HepG2 (cell line): ENCODE data around the gene GADD45GIP1. TPM values are rescaled to one million over a fixed set of nuclear protein-coding genes. Genes with fewer than 3 reads are reported as not detected.

Experiments
- ATM ChIP-seq: fragments of 450-650 bp; IDR thresholded peaks from 2 replicates; pipeline ENCODE4 v1.7.1; 2017; ENCODE audit warnings: mild to moderate bottlenecking, borderline replicate concordance
- CCAR2 ChIP-seq: fragments of 200-400 bp; formaldehyde crosslinking; optimal IDR thresholded peaks from 2 replicates; pipeline ENCODE3; 2018; ENCODE audit warnings: low read depth, mild to moderate bottlenecking, low read length, moderate library complexity
- CENPX ChIP-seq: sonication (generic); formaldehyde crosslinking; IDR thresholded peaks from 2 replicates; pipeline ENCODE4 v1.9.0; 2021; ENCODE audit warnings: mild to moderate bottlenecking, missing genetic modification reagents, moderate library complexity
- GATAD2A ChIP-seq: IDR thresholded peaks from 2 replicates; pipeline ENCODE4 v1.6.1; 2016
- HIC2 ChIP-seq: sonication (generic); formaldehyde crosslinking; IDR thresholded peaks from 2 replicates; pipeline ENCODE4 v1.9.0; 2022; ENCODE audit warnings: low read depth, missing genetic modification reagents
- HOXA7 ChIP-seq: sonication (generic); formaldehyde crosslinking; IDR thresholded peaks from 2 replicates; pipeline ENCODE4 v1.8.1; 2022; ENCODE audit warnings: mild to moderate bottlenecking, missing genetic modification reagents, moderate library complexity
- PLSCR1 ChIP-seq: sonication (generic); formaldehyde crosslinking; IDR thresholded peaks from 2 replicates; pipeline ENCODE4 v1.5.0; 2020; ENCODE audit warnings: missing genetic modification reagents, mild to moderate bottlenecking, borderline replicate concordance
- U2AF2 ChIP-seq: fragments of 200-400 bp; formaldehyde crosslinking; IDR thresholded peaks from 2 replicates; pipeline ENCODE4 v1.6.1; 2017; ENCODE audit warnings: low read depth, mild to moderate bottlenecking, low read length
- XRCC5 ChIP-seq: fragments of 200-400 bp; formaldehyde crosslinking; optimal IDR thresholded peaks from 2 replicates; pipeline ENCODE3; 2017; ENCODE audit warnings: mild to moderate bottlenecking, low read length
- ZNF292 ChIP-seq: sonication (generic); formaldehyde crosslinking; IDR thresholded peaks from 2 replicates; pipeline ENCODE4 v1.8.1; 2022; ENCODE audit warnings: mild to moderate bottlenecking, low read depth, missing genetic modification reagents, borderline replicate concordance
- ZNF329 ChIP-seq: sonication (generic); formaldehyde crosslinking; IDR thresholded peaks from 2 replicates; pipeline ENCODE4 v1.9.0; 2021; ENCODE audit warnings: low read depth, mild to moderate bottlenecking, missing genetic modification reagents
- ZNF468 ChIP-seq: sonication (generic); formaldehyde crosslinking; IDR thresholded peaks from 2 replicates; pipeline ENCODE4 v1.8.0; 2022; ENCODE audit warnings: mild to moderate bottlenecking, moderate library complexity, missing genetic modification reagents
- polyA plus RNA-seq, 8 experiments: library from polyadenylated mRNA; depleted of rRNA in 3 of 8; stranded (reverse) in 7 of 8; unstranded in 1 of 8; fragments of >200 nt; fragmentation: Illumina TruSeq in 4 of 8; extraction: Trizol in 4 of 8; gene quantifications; 2 replicates each; pipeline versions ENCODE4 v1.2.1 to v1.2.3, GENCODE V29; 2011 to 2016; ENCODE audit warnings: low read depth in 4 of 8, missing spikeins in 1 of 8, mixed read lengths in 1 of 8; ENCODE audit not compliant: insufficient read depth in 1 of 8
- total RNA-seq, 5 experiments: library from RNA; depleted of rRNA; stranded (reverse); fragments of >200 nt; fragmentation: Illumina TruSeq; extraction: Trizol; gene quantifications; 2 replicates each; pipeline ENCODE4 v1.2.3, GENCODE V29; 2016; ENCODE audit warnings: low read depth in 1 of 5
- TF ChIP-seq, protein P1 (sequence below): sonication (generic); formaldehyde crosslinking; IDR thresholded peaks from 2 replicates; pipeline ENCODE4 v1.8.0; 2022; ENCODE audit warnings: mild to moderate bottlenecking, missing genetic modification reagents; ENCODE audit not compliant: insufficient replicate concordance
- TF ChIP-seq, protein P2 (sequence below): sonication (generic); formaldehyde crosslinking; IDR thresholded peaks from 2 replicates; pipeline ENCODE4 v1.5.1; 2020; ENCODE audit warnings: missing genetic modification reagents, mild to moderate bottlenecking, borderline replicate concordance
- TF ChIP-seq, protein P3 (sequence below): sonication (generic); formaldehyde crosslinking; IDR thresholded peaks from 2 replicates; pipeline ENCODE4 v1.5.0; 2020; ENCODE audit warnings: missing genetic modification reagents
- TF ChIP-seq, protein P4 (sequence below): sonication (generic); formaldehyde crosslinking; IDR thresholded peaks from 2 replicates; pipeline ENCODE4; 2020; ENCODE audit warnings: missing genetic modification reagents, mild to moderate bottlenecking, borderline replicate concordance
- TF ChIP-seq, protein P5 (sequence below): sonication (generic); formaldehyde crosslinking; IDR thresholded peaks from 2 replicates; pipeline ENCODE4 v1.5.1; 2020; ENCODE audit warnings: missing genetic modification reagents, mild to moderate bottlenecking, borderline replicate concordance

Gene GADD45GIP1
- total and polyA plus RNA-seq, 2 of the 13 experiments (the other 11 are each of a cell fraction or from before 2014, with no cell fraction given) = 24.6 to 30.7 TPM

GRCh38 chr19:12933287-12934072 is 23.5 kb downstream of the GADD45GIP1 start, which contains the start of gene FARSA (continued):
- TF ChIP-seq HIC2 (CRISPR knock-in tag) (no peak), ZNF468 (CRISPR knock-in tag) (no peak), HOXA7 (CRISPR knock-in tag) (no peak), GATAD2A (peak; percentile 49; the same call in 1 of the 2 replicates), CCAR2 (no peak), ZNF329 (CRISPR knock-in tag) (peak; percentile 80; the same call in 1 of the 2 replicates), ZNF292 (no peak), CENPX (no peak), PLSCR1 (CRISPR knock-in tag) (peak; percentile 49; the same call in 1 of the 2 replicates), U2AF2 (no peak), XRCC5 (peak; percentile 69), ATM (no peak)
- TF ChIP-seq, protein P1, sequence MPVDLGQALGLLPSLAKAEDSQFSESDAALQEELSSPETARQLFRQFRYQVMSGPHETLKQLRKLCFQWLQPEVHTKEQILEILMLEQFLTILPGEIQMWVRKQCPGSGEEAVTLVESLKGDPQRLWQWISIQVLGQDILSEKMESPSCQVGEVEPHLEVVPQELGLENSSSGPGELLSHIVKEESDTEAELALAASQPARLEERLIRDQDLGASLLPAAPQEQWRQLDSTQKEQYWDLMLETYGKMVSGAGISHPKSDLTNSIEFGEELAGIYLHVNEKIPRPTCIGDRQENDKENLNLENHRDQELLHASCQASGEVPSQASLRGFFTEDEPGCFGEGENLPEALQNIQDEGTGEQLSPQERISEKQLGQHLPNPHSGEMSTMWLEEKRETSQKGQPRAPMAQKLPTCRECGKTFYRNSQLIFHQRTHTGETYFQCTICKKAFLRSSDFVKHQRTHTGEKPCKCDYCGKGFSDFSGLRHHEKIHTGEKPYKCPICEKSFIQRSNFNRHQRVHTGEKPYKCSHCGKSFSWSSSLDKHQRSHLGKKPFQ (CRISPR knock-in tag) = peak; percentile 93
- TF ChIP-seq, protein P2, sequence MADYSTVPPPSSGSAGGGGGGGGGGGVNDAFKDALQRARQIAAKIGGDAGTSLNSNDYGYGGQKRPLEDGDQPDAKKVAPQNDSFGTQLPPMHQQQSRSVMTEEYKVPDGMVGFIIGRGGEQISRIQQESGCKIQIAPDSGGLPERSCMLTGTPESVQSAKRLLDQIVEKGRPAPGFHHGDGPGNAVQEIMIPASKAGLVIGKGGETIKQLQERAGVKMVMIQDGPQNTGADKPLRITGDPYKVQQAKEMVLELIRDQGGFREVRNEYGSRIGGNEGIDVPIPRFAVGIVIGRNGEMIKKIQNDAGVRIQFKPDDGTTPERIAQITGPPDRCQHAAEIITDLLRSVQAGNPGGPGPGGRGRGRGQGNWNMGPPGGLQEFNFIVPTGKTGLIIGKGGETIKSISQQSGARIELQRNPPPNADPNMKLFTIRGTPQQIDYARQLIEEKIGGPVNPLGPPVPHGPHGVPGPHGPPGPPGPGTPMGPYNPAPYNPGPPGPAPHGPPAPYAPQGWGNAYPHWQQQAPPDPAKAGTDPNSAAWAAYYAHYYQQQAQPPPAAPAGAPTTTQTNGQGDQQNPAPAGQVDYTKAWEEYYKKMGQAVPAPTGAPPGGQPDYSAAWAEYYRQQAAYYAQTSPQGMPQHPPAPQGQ (CRISPR knock-in tag) = no peak
- TF ChIP-seq, protein P3, sequence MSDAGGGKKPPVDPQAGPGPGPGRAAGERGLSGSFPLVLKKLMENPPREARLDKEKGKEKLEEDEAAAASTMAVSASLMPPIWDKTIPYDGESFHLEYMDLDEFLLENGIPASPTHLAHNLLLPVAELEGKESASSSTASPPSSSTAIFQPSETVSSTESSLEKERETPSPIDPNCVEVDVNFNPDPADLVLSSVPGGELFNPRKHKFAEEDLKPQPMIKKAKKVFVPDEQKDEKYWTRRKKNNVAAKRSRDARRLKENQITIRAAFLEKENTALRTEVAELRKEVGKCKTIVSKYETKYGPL (CRISPR knock-in tag) = no peak
- TF ChIP-seq, protein P4, sequence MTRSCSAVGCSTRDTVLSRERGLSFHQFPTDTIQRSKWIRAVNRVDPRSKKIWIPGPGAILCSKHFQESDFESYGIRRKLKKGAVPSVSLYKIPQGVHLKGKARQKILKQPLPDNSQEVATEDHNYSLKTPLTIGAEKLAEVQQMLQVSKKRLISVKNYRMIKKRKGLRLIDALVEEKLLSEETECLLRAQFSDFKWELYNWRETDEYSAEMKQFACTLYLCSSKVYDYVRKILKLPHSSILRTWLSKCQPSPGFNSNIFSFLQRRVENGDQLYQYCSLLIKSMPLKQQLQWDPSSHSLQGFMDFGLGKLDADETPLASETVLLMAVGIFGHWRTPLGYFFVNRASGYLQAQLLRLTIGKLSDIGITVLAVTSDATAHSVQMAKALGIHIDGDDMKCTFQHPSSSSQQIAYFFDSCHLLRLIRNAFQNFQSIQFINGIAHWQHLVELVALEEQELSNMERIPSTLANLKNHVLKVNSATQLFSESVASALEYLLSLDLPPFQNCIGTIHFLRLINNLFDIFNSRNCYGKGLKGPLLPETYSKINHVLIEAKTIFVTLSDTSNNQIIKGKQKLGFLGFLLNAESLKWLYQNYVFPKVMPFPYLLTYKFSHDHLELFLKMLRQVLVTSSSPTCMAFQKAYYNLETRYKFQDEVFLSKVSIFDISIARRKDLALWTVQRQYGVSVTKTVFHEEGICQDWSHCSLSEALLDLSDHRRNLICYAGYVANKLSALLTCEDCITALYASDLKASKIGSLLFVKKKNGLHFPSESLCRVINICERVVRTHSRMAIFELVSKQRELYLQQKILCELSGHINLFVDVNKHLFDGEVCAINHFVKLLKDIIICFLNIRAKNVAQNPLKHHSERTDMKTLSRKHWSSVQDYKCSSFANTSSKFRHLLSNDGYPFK (CRISPR knock-in tag) = peak; percentile 99
- TF ChIP-seq, protein P5, sequence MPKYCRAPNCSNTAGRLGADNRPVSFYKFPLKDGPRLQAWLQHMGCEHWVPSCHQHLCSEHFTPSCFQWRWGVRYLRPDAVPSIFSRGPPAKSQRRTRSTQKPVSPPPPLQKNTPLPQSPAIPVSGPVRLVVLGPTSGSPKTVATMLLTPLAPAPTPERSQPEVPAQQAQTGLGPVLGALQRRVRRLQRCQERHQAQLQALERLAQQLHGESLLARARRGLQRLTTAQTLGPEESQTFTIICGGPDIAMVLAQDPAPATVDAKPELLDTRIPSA (CRISPR knock-in tag) = no peak
